ENCODE data around the gene SNAPC4.
A peak's percentile ranks its signal among the peaks of the same experiment; 100 is the strongest.
"Not testable (repeated sequence)": the region's sequence is repeated elsewhere in the genome, so short reads cannot be mapped to it uniquely, and the experiment has no call there.

The SNAPC4 gene

DNA sequence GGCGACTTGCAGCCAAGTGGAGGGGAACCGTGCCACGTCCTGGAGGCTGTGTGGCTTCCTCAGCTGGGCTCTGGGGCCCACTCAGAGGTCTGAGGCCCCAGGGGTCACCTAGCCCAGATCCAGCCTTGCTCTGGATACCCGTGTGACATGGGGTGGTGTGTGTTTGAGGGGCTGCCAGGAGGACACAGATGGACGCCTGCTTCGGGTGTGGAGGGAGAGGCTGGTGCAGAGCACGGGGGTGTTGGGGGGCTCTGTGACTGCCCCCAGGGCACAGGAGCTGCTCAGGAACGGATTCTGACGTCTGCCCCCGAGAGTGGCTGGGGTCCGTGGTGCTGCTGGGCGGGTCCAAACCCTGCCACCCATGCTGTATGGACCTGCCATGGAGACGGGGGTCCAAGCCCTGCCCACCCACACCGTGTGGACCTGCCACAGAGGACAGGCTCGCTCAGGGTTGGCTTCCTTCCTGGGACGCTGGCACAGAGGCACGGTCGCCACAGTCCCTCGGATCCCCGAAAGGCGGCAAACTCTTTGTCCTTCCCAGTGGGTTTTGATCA, 29.2 kb upstream of the SNAPC4 start:
- DNase-seq (ENCODE audit: low spot score) (no peak), ATAC-seq (ENCODE audit: low read depth) (no peak)
- TF ChIP-seq, protein P1, sequence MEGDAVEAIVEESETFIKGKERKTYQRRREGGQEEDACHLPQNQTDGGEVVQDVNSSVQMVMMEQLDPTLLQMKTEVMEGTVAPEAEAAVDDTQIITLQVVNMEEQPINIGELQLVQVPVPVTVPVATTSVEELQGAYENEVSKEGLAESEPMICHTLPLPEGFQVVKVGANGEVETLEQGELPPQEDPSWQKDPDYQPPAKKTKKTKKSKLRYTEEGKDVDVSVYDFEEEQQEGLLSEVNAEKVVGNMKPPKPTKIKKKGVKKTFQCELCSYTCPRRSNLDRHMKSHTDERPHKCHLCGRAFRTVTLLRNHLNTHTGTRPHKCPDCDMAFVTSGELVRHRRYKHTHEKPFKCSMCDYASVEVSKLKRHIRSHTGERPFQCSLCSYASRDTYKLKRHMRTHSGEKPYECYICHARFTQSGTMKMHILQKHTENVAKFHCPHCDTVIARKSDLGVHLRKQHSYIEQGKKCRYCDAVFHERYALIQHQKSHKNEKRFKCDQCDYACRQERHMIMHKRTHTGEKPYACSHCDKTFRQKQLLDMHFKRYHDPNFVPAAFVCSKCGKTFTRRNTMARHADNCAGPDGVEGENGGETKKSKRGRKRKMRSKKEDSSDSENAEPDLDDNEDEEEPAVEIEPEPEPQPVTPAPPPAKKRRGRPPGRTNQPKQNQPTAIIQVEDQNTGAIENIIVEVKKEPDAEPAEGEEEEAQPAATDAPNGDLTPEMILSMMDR (IDR thresholded peaks at IDR 0.05; ENCODE audit: poor library complexity, severe bottlenecking): no peak
- no peaks in the 10 kb centered on the region for H3K27me3 ChIP-seq (ENCODE audit: insufficient read depth, poor library complexity, severe bottlenecking)
- no peaks in the 10 kb centered on the region for H3K9me3 ChIP-seq (ENCODE audit: severe bottlenecking)
- no peaks in the 10 kb centered on the region for H3K4me1 ChIP-seq (ENCODE audit: insufficient read depth, poor library complexity, severe bottlenecking)
- peaks cover 24% of the 10 kb centered on the region for H3K36me3 ChIP-seq (ENCODE audit: low read depth)
- no peak overlapping the region for H3K4me3 ChIP-seq (ENCODE audit: severe bottlenecking)
- no peak overlapping the region for H3K27ac ChIP-seq (ENCODE audit: poor library complexity, severe bottlenecking)

DNA sequence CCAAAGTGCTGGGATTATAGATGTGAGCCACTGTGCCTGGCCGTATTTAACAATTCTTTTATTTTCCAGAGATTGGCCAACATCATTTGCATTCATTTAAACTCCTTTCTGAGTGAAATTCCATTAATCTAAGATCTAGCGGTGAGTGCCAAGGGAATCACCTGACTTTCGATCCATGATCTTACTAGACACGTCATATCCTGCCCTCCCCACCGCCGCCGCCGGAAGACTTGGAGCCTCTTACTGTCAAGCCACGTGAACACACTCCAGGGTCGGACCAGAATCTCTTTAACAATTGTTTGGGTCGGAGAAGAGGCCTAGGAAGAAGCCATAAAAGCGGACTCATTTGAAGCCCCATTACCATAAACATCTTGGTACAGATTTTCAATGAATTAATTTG, 26.8 kb upstream of the SNAPC4 start:
- TF ChIP-seq, protein P1 (IDR thresholded peaks at IDR 0.05; ENCODE audit: poor library complexity, severe bottlenecking): no peak
- ATAC-seq (ENCODE audit: low read depth) (no peak), DNase-seq (ENCODE audit: low spot score) (no peak)
- Histone ChIP-seq H3K27ac (ENCODE audit: poor library complexity, severe bottlenecking) (no peak overlapping the region), H3K27me3 (ENCODE audit: insufficient read depth, poor library complexity, severe bottlenecking) (no peaks in the 10 kb centered on the region), H3K4me1 (ENCODE audit: insufficient read depth, poor library complexity, severe bottlenecking) (no peaks in the 10 kb centered on the region), H3K4me3 (ENCODE audit: severe bottlenecking) (no peak overlapping the region), H3K9me3 (ENCODE audit: severe bottlenecking) (no peaks in the 10 kb centered on the region), H3K36me3 (ENCODE audit: low read depth) (peaks cover 42% of the 10 kb centered on the region)

DNA sequence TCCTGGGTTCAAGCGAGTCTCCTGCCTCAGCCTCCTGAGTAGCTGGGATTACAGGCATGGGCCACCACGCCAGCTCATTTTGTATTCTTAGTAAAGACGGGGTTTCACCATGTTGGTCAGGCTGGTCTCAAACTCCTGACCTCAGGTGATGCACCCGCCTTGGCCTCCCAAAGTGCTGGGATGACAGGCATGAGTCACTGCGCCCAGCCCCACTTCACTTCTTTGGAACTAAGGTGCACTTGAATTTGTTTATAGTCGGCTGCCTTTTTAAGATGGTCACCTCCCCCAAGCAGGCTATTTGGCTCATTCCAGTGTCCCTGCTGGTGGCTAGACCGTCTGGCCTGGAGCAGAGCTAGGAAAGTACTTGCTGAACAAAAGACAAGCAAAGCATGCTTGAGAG, 25.4 kb upstream of the SNAPC4 start:
- not testable (repeated sequence) for H3K4me1 ChIP-seq (ENCODE audit: insufficient read depth, poor library complexity, severe bottlenecking); H3K27me3 ChIP-seq (ENCODE audit: insufficient read depth, poor library complexity, severe bottlenecking); DNase-seq (ENCODE audit: low spot score); H3K4me3 ChIP-seq (ENCODE audit: severe bottlenecking); H3K27ac ChIP-seq (ENCODE audit: poor library complexity, severe bottlenecking); ATAC-seq (ENCODE audit: low read depth); H3K9me3 ChIP-seq (ENCODE audit: severe bottlenecking)
- H3K36me3 ChIP-seq (ENCODE audit: low read depth): peaks cover 51% of the 10 kb centered on the region

DNA sequence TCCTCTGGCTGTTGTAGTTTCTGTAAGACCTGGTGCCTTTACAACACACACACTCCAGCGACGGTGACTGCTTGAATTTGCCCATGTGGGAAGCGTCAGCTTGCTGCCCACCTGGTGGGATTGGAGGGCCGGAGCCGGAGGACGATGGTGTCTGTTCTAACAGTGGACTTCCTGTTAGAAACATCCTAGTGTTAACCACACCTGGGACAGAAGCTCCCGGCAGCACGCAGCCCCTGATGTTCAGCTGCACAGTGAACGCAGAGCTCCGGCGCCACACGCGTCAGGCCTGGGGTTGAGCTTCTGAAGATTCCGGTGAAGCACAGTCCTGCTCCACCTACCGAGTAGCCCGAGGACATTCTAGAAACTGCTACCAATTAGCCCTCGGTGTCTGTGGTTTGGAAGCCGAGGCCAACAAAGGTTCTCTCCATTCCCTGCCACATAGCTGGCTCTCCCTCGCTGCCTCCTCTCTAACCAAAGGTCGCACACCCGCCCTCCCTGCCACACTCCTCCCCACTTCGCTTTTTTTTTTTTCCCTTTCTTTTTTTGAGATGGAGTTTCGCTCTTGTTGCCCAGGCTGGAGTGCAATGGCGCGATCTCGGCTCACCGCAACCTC, 24.9 kb upstream of the SNAPC4 start:
- Histone ChIP-seq H3K9me3 (ENCODE audit: severe bottlenecking) (no peaks in the 10 kb centered on the region), H3K27ac (ENCODE audit: poor library complexity, severe bottlenecking) (no peak overlapping the region), H3K4me1 (ENCODE audit: insufficient read depth, poor library complexity, severe bottlenecking) (no peaks in the 10 kb centered on the region), H3K27me3 (ENCODE audit: insufficient read depth, poor library complexity, severe bottlenecking) (no peaks in the 10 kb centered on the region), H3K4me3 (ENCODE audit: severe bottlenecking) (no peak overlapping the region), H3K36me3 (ENCODE audit: low read depth) (peaks cover 51% of the 10 kb centered on the region)
- ATAC-seq (ENCODE audit: low read depth) (no peak), DNase-seq (ENCODE audit: low spot score) (peak; percentile 47)
- TF ChIP-seq, protein P1 (IDR thresholded peaks at IDR 0.05; ENCODE audit: poor library complexity, severe bottlenecking): no peak

DNA sequence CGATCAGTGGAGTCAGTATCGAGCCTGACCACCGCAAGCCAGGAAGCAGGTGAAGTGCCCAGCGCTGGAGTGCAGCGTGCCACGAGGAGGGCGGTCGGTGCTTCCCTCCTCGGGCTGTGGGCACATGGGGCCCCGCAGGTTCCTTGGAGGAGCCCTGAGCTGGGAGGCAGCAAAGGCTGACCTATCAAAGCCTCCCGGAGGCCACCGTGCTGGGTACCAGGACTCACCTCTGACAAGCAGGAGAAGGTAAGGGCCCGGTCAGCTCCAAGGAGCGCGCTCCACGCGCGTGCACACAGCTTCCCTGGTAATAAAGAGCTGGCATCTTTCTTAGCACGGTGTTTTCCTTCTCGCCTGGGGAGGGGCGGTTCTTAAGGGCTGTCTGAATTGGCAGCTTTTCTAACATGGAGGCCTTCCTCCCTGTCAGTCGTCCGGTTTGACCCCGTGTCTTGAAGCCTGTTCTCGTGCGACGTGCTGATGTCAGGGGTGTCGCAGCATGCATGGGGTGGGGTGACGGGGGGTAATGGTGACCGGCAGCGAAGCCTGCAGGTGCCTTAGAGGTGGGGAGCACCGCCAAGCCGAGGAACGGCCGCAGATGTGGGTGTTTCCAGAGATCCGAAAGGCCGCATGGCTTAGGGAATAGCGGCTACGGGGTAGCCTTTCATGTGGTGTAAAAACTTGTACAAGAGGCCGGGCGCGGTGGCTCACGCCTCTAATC, 23.6 kb upstream of the SNAPC4 start:
- TF ChIP-seq, protein P1 (IDR thresholded peaks at IDR 0.05; ENCODE audit: poor library complexity, severe bottlenecking): no peak
- Histone ChIP-seq H3K4me3 (ENCODE audit: severe bottlenecking) (no peak overlapping the region), H3K27ac (ENCODE audit: poor library complexity, severe bottlenecking) (no peak overlapping the region), H3K4me1 (ENCODE audit: insufficient read depth, poor library complexity, severe bottlenecking) (no peaks in the 10 kb centered on the region), H3K36me3 (ENCODE audit: low read depth) (peaks cover 57% of the 10 kb centered on the region), H3K9me3 (ENCODE audit: severe bottlenecking) (no peaks in the 10 kb centered on the region), H3K27me3 (ENCODE audit: insufficient read depth, poor library complexity, severe bottlenecking) (no peaks in the 10 kb centered on the region)
- ATAC-seq (ENCODE audit: low read depth): no peak
- peak; percentile 54 for DNase-seq (ENCODE audit: low spot score)

All from RWPE2 (cell line).